ENCODE data around the gene UGT1A7.
"Not testable (repeated sequence)": the region's sequence is repeated elsewhere in the genome, so short reads cannot be mapped to it uniquely, and the experiment has no call there.

GRCh38 chr2:233736868-233737653, 55.4 kb downstream of the UGT1A7 start:
- TF ChIP-seq, protein P1, sequence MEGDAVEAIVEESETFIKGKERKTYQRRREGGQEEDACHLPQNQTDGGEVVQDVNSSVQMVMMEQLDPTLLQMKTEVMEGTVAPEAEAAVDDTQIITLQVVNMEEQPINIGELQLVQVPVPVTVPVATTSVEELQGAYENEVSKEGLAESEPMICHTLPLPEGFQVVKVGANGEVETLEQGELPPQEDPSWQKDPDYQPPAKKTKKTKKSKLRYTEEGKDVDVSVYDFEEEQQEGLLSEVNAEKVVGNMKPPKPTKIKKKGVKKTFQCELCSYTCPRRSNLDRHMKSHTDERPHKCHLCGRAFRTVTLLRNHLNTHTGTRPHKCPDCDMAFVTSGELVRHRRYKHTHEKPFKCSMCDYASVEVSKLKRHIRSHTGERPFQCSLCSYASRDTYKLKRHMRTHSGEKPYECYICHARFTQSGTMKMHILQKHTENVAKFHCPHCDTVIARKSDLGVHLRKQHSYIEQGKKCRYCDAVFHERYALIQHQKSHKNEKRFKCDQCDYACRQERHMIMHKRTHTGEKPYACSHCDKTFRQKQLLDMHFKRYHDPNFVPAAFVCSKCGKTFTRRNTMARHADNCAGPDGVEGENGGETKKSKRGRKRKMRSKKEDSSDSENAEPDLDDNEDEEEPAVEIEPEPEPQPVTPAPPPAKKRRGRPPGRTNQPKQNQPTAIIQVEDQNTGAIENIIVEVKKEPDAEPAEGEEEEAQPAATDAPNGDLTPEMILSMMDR (IDR thresholded peaks at IDR 0.05; ENCODE audit: low read depth, low read length) = not testable (repeated sequence)
- TF ChIP-seq EZH2phosphoT487 (IDR thresholded peaks at IDR 0.05; ENCODE audit: low read depth) = not testable (repeated sequence)
